Neural crest cell (in vitro differentiated cells): Measurements from ENCODE around the gene ATG4A. TPM values are rescaled to one million over a fixed set of nuclear protein-coding genes. Genes with fewer than 3 reads are reported as not detected.

Experiments
- DNase-seq: peaks from one replicate; pipeline ENCODE4 v3.0.0; 2021; ENCODE audit warnings: low read depth, mixed read lengths, low spot score
- H3K27ac Mint-ChIP-seq: one replicate; pipeline ENCODE4 v1.8.0; 2021; ENCODE audit warnings: mild to moderate bottlenecking, mixed read lengths; ENCODE audit not compliant: unreplicated experiment
- H3K27me3 Mint-ChIP-seq: 2 replicates; pipeline ENCODE4 v1.8.0; 2021; ENCODE audit warnings: low read depth, mild to moderate bottlenecking, mixed read lengths
- H3K36me3 Mint-ChIP-seq: 2 replicates; pipeline ENCODE4 v1.8.0; 2021; ENCODE audit warnings: low read depth, mild to moderate bottlenecking, mixed read lengths
- H3K4me1 Mint-ChIP-seq: 2 replicates; pipeline ENCODE4 v1.8.0; 2021; ENCODE audit warnings: mixed read lengths
- H3K4me3 Mint-ChIP-seq: one replicate; pipeline ENCODE4 v1.8.0; 2021; ENCODE audit warnings: mild to moderate bottlenecking, mixed read lengths
- H3K9me3 Mint-ChIP-seq: 2 replicates; pipeline ENCODE4 v1.8.0; 2021; ENCODE audit warnings: mixed read lengths
- total RNA-seq: library from RNA; stranded (reverse); gene quantifications from 2 replicates; pipeline ENCODE4 v1.2.1, GENCODE V29; 2021
- TF ChIP-seq, protein P1 (sequence below): fragments of 200-600 bp; sonication (generic); conservative IDR thresholded peaks from 2 replicates; pipeline ENCODE4 v1.5.0; 2021; ENCODE audit warnings: antibody characterized with exemption, mild to moderate bottlenecking

ATG4A gene
- total RNA-seq, 1 donor from 2014 or later = 7.5 TPM

DNA sequence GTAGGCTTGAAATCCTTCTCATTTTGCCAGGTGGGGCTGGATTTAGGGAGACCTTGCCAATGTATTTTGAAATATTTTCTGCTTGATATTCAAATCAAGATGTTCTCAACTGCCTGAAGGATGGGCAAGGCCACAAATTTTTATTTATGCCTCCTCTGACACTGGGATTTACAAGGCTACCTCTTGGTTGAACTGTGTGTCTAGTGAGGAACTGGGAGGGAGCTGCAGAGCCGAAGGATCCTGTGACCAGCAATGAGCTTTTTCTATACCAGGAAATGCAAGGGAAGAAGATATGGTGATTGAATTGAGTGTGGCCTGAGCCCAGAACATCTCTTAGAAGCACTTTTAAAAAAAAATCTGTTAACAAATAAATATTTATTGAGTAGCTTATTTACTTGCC is 31.8 kb upstream of the ATG4A start:
- no peaks in the 10 kb centered on the region for H3K4me1 Mint-ChIP-seq
- DNase-seq = no peak
- no peaks in the 10 kb centered on the region for H3K36me3 Mint-ChIP-seq
- H3K27me3 Mint-ChIP-seq = no peaks in the 10 kb centered on the region
- H3K27ac Mint-ChIP-seq = no peak overlapping the region
- no peaks in the 10 kb centered on the region for H3K9me3 Mint-ChIP-seq
- TF ChIP-seq, protein P1, sequence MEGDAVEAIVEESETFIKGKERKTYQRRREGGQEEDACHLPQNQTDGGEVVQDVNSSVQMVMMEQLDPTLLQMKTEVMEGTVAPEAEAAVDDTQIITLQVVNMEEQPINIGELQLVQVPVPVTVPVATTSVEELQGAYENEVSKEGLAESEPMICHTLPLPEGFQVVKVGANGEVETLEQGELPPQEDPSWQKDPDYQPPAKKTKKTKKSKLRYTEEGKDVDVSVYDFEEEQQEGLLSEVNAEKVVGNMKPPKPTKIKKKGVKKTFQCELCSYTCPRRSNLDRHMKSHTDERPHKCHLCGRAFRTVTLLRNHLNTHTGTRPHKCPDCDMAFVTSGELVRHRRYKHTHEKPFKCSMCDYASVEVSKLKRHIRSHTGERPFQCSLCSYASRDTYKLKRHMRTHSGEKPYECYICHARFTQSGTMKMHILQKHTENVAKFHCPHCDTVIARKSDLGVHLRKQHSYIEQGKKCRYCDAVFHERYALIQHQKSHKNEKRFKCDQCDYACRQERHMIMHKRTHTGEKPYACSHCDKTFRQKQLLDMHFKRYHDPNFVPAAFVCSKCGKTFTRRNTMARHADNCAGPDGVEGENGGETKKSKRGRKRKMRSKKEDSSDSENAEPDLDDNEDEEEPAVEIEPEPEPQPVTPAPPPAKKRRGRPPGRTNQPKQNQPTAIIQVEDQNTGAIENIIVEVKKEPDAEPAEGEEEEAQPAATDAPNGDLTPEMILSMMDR = no peak
- no peak overlapping the region for H3K4me3 Mint-ChIP-seq

DNA sequence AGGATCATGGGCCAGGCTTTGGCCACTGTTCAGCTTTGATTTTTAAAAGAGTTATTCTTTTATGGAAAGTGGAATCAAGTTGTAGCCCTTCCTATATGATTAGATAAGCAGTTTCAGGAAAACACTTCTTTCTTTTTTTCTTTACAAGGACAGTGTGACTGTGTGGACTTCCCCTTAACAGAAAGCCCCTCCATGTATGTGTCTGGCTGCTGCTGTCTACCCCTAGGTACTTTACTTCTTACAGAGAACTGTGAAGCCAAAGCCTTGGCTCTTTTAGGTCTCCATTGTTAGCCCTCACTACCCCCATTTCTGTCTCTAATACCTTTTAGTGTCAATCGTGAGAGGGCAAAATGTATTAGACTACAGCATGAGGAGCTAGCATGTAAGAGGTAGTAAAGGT is 27.6 kb upstream of the ATG4A start:
- TF ChIP-seq, protein P1 = no peak
- Mint-ChIP-seq H3K4me1 (no peaks in the 10 kb centered on the region), H3K27me3 (peaks cover 24% of the 10 kb centered on the region), H3K9me3 (no peaks in the 10 kb centered on the region), H3K4me3 (no peak overlapping the region), H3K36me3 (no peaks in the 10 kb centered on the region), H3K27ac (no peak overlapping the region)
- no peak for DNase-seq

DNA sequence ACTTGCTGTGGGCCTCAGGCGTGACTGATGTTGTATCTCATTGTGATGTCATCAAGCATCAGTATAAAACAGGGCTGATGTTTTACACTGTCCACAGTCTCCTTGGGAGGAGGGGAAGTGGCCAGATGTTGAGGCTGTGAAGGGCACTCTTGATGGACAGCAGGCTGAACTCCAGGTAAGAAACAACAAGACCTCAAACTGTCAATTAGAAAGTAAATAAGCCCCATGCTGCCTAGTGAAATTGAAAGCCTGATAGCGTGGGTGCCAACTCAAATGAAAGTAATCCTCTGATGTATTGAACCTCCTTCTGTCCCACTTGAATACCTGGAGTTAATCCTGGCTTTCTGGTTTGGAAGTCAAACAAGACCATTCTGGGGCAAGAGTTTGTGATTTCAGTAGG is 27.0 kb upstream of the ATG4A start:
- Mint-ChIP-seq H3K9me3 (no peaks in the 10 kb centered on the region), H3K36me3 (no peaks in the 10 kb centered on the region), H3K4me3 (no peak overlapping the region), H3K27me3 (peaks cover 30% of the 10 kb centered on the region), H3K27ac (no peak overlapping the region), H3K4me1 (no peaks in the 10 kb centered on the region)
- TF ChIP-seq, protein P1 = no peak
- no peak for DNase-seq

DNA sequence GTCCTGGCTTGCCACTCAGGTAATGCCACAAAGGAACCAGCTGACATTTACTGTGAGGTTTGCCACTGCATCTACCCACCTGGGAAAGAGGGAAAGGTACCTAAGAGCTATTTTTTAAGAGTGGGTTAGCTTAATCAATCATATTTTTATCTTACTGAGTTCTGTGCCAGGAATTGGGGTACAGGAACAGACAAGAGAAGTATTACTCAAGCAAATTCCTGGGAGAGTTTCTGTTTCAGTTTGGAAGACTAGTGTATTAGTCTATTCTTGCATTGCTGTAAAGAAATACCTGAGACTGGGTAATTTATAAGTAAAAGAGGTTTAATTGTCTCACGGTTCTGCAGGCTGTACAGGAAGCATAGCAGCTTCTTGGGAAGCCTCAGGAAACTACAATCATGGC is 23.5 kb upstream of the ATG4A start:
- Mint-ChIP-seq H3K4me3 (no peak overlapping the region), H3K27ac (no peak overlapping the region), H3K27me3 (peaks cover 39% of the 10 kb centered on the region), H3K4me1 (no peaks in the 10 kb centered on the region), H3K9me3 (no peaks in the 10 kb centered on the region), H3K36me3 (no peaks in the 10 kb centered on the region)
- TF ChIP-seq, protein P1 = no peak
- no peak for DNase-seq

DNA sequence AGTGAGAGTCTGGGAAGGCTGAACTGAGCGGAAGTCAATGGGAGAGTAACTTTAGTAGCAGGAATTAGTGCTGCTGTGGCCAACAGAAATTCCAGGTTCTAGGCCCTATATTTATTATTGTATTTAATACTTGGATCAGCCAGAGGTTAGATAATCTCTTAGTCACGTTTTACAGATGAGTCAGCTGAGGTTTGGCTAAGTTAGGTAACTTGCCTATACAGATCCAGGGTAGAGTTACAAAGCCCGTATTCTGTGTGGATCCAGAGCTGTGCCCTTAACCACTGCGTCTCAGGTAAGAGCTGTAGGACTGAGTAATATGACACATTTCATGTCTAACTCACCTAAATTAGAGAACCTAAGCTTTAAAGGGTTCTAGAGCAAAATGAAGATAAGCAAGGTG is 20.7 kb upstream of the ATG4A start:
- no peaks in the 10 kb centered on the region for H3K36me3 Mint-ChIP-seq

More for the DNA sequence above, 20.7 kb upstream of the ATG4A start:
- no peak overlapping the region for H3K27ac Mint-ChIP-seq
- DNase-seq = no peak
- no peaks in the 10 kb centered on the region for H3K9me3 Mint-ChIP-seq
- H3K4me3 Mint-ChIP-seq = no peak overlapping the region
- TF ChIP-seq, protein P1 = no peak
- H3K4me1 Mint-ChIP-seq = no peaks in the 10 kb centered on the region
- peaks cover 46% of the 10 kb centered on the region for H3K27me3 Mint-ChIP-seq
